H9 (cell line): ENCODE data around the gene ALKBH7. TPM values are rescaled to one million over a fixed set of nuclear protein-coding genes. Genes with fewer than 3 reads are reported as not detected.

Experiments
- DNase-seq: peaks from one replicate; pipeline ENCODE4 v3.0.0-alpha.2; 2017
- H2AFZ ChIP-seq: one replicate; pipeline ENCODE4 v1.6.1; 2013; ENCODE audit warnings: mild to moderate bottlenecking, low read length, control low read depth, moderate library complexity
- H2AK5ac ChIP-seq: 2 replicates; pipeline ENCODE4 v1.6.1; 2013; ENCODE audit warnings: low read length, control low read depth, mixed read lengths; ENCODE audit not compliant: insufficient read length
- H2BK120ac ChIP-seq: one replicate; pipeline ENCODE4 v1.6.1; 2013; ENCODE audit warnings: low read depth, mild to moderate bottlenecking, low read length, control low read depth, inconsistent platforms; ENCODE audit not compliant: poor library complexity, severe bottlenecking
- H2BK12ac ChIP-seq: 2 replicates; pipeline ENCODE4 v1.6.1; 2013; ENCODE audit warnings: low read length, control low read depth, mixed read lengths, low read depth; ENCODE audit not compliant: insufficient read length
- H2BK15ac ChIP-seq: 2 replicates; pipeline ENCODE4 v1.6.1; 2013; ENCODE audit warnings: low read depth, low read length, control low read depth
- H2BK20ac ChIP-seq: one replicate; pipeline ENCODE4 v1.6.1; 2013; ENCODE audit warnings: low read depth, mild to moderate bottlenecking, low read length, control low read depth, inconsistent platforms; ENCODE audit not compliant: poor library complexity, severe bottlenecking
- H2BK5ac ChIP-seq: 2 replicates; pipeline ENCODE4 v1.6.1; 2013; ENCODE audit warnings: low read length, control low read depth, mixed read lengths; ENCODE audit not compliant: insufficient read length
- H3K14ac ChIP-seq: 2 replicates; pipeline ENCODE4 v1.6.1; 2013; ENCODE audit warnings: low read length, control low read depth; ENCODE audit not compliant: insufficient read depth
- H3K18ac ChIP-seq: 2 replicates; pipeline ENCODE4 v1.6.1; 2013; ENCODE audit warnings: low read depth, mild to moderate bottlenecking, mixed read lengths, low read length, control low read depth; ENCODE audit not compliant: insufficient read length
- H3K23ac ChIP-seq: 2 replicates; pipeline ENCODE4 v1.6.1; 2013; ENCODE audit warnings: low read length, control low read depth, mixed read lengths, low read depth; ENCODE audit not compliant: insufficient read length
- H3K23me2 ChIP-seq: 2 replicates; pipeline ENCODE4 v1.6.1; 2013; ENCODE audit warnings: low read depth, mild to moderate bottlenecking, mixed read lengths, low read length, control low read depth; ENCODE audit not compliant: insufficient read length, poor library complexity, severe bottlenecking
- H3K27ac ChIP-seq: 2 replicates; pipeline ENCODE4 v1.5.1; 2013; ENCODE audit warnings: low read length, control low read depth, mixed read lengths, low read depth; ENCODE audit not compliant: insufficient read length
- H3K27me3 ChIP-seq: 2 replicates; pipeline ENCODE4 v1.6.1; 2013; ENCODE audit warnings: low read length, control low read depth, inconsistent platforms; ENCODE audit not compliant: insufficient read depth
- H3K4ac ChIP-seq: 2 replicates; pipeline ENCODE4 v1.6.1; 2013; ENCODE audit warnings: low read depth, mild to moderate bottlenecking, control low read depth, inconsistent platforms, low read length, moderate library complexity
- H3K4me1 ChIP-seq: 2 replicates; pipeline ENCODE4 v1.6.1; 2013; ENCODE audit warnings: low read length, control low read depth, inconsistent platforms; ENCODE audit not compliant: insufficient read depth
- H3K4me2 ChIP-seq: 2 replicates; pipeline ENCODE4 v1.6.1; 2013; ENCODE audit warnings: low read length, control low read depth, mixed read lengths; ENCODE audit not compliant: insufficient read length, insufficient read depth
- H3K56ac ChIP-seq: 2 replicates; pipeline ENCODE4 v1.6.1; 2013; ENCODE audit warnings: low read depth, mild to moderate bottlenecking, mixed read lengths, low read length, control low read depth; ENCODE audit not compliant: insufficient read length
- H3K79me1 ChIP-seq: 2 replicates; pipeline ENCODE4 v1.6.1; 2013; ENCODE audit warnings: low read depth, mild to moderate bottlenecking, moderate library complexity, low read length, control low read depth, inconsistent platforms; ENCODE audit not compliant: insufficient read depth, poor library complexity, severe bottlenecking
- H3K79me2 ChIP-seq: 2 replicates; pipeline ENCODE4 v1.6.1; 2013; ENCODE audit warnings: low read length, control low read depth, inconsistent platforms; ENCODE audit not compliant: insufficient read depth
- H3K9ac ChIP-seq: 2 replicates; pipeline ENCODE4 v1.6.1; 2013; ENCODE audit warnings: low read length, control low read depth, mixed read lengths; ENCODE audit not compliant: insufficient read length; ENCODE audit errors: extremely low read depth
- H3K9me3 ChIP-seq: one replicate; pipeline ENCODE4 v1.6.1; 2013; ENCODE audit warnings: low read depth, low read length, inconsistent platforms; ENCODE audit not compliant: control insufficient read depth
- H3T11ph ChIP-seq: one replicate; pipeline ENCODE4 v1.6.1; 2013; ENCODE audit warnings: mild to moderate bottlenecking, low read length, control low read depth, inconsistent platforms
- H4K20me1 ChIP-seq: one replicate; pipeline ENCODE4 v1.6.1; 2013; ENCODE audit not compliant: control insufficient read depth, insufficient read length, insufficient read depth
- H4K5ac ChIP-seq: 2 replicates; pipeline ENCODE4 v1.6.1; 2013; ENCODE audit warnings: low read depth, mild to moderate bottlenecking, mixed read lengths, low read length, control low read depth; ENCODE audit not compliant: insufficient read length
- H4K8ac ChIP-seq: replicated peaks from 2 replicates; pipeline ENCODE4 v1.6.1; 2013; ENCODE audit warnings: low read length, control low read depth, mixed read lengths, low read depth; ENCODE audit not compliant: insufficient read length
- H4K91ac ChIP-seq: 2 replicates; pipeline ENCODE4 v1.6.1; 2013; ENCODE audit warnings: low read depth, mild to moderate bottlenecking, moderate library complexity, mixed read lengths, low read length, control low read depth; ENCODE audit not compliant: insufficient read length
- H3K27ac Mint-ChIP-seq, 3 experiments: 2 replicates in 2 of 3; 3 replicates in 1 of 3; pipeline ENCODE4 v1.8.0; 2020 to 2021; ENCODE audit warnings: mixed read lengths in 3 of 3, mild to moderate bottlenecking in 1 of 3, moderate library complexity in 1 of 3
- H3K27me3 Mint-ChIP-seq: 2 replicates; pipeline ENCODE4 v1.8.0; 2021; ENCODE audit warnings: low read depth, mild to moderate bottlenecking, moderate library complexity, mixed read lengths
- H3K36me3 Mint-ChIP-seq, 3 experiments: 2 replicates in 2 of 3; 3 replicates in 1 of 3; pipeline ENCODE4 v1.8.0; 2020 to 2021; ENCODE audit warnings: low read depth in 3 of 3, mixed read lengths in 3 of 3; ENCODE audit not compliant: insufficient read depth in 1 of 3
- H3K4me1 Mint-ChIP-seq, 2 experiments: 2 replicates each; pipeline ENCODE4 v1.8.0; 2020; ENCODE audit warnings: mixed read lengths in 2 of 2
- H3K4me3 Mint-ChIP-seq, 2 experiments: 2 replicates in 1 of 2; 3 replicates in 1 of 2; pipeline ENCODE4 v1.8.0; 2020 to 2021; ENCODE audit warnings: mild to moderate bottlenecking in 2 of 2, mixed read lengths in 2 of 2, moderate library complexity in 1 of 2
- H3K9me3 Mint-ChIP-seq, 2 experiments: 2 replicates in 1 of 2; 3 replicates in 1 of 2; pipeline ENCODE4 v1.8.0; 2020; ENCODE audit warnings: mild to moderate bottlenecking in 2 of 2, mixed read lengths in 2 of 2, moderate library complexity in 1 of 2
- WGBS: extraction: QIAGEN DNeasy Blood & Tissue Kit; methylation state at CpG from one replicate; pipeline ENCODE4 v1.1.7; 2013; ENCODE audit warnings: missing lambda C conversion rate, low lambda C conversion rate, mixed read lengths; ENCODE audit not compliant: insufficient read length; ENCODE audit errors: extremely low coverage; 5-methylcytosine and 5-hydroxymethylcytosine counted together
- total RNA-seq: library from RNA; stranded (reverse); gene quantifications from 2 replicates; pipeline ENCODE4 v1.2.1, GENCODE V29; 2021
- TF ChIP-seq, protein P1 (sequence below): fragments of 200-600 bp; sonication (generic); conservative IDR thresholded peaks from 3 replicates; pipeline ENCODE4 v1.8.0; 2021; ENCODE audit warnings: antibody characterized with exemption, mild to moderate bottlenecking

ALKBH7 gene
- total RNA-seq, 1 experiment from 2014 or later = 85.7 TPM

DNA sequence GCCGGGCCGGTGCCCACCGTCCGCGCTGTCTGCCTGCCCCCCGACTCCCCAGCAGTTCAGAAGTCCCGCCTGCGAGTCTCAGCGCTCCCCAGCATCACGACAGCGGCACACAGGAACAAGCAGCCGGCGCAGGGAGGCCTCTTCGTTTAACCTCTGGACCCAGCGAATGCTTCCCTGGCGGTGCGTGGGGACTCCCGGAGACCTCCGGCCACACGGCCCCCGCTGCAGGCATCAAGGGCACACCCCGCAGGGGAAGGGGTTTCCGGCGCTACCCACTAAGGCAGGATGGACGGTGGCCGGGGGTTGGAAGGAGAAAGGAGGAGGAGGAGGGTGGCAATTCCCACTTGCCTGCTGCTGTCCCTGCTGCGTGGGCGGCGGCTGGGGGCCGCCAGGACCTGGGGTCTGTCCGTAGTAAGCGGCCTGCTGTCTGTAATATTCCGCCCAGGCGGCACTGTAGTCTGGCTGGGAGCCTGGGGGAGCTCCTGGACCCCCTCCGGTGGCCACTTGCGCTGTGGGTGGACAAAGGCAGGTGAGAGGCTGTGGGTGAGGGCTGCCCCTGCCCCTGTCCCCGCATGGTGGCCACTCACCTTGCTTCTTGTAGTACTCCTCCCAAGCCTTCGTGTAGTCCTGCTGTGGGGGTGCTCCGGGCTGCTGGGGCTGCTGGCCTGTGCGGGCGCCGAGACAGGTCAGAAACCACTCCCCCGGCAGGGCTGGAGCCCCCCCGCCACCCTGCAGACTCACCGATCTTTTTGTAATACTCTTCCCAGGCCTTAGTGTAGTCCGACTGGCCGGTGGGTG, 42.4 kb downstream of the ALKBH7 start:
- H2BK20ac ChIP-seq = no peak overlapping the region
- H3K9me3 Mint-ChIP-seq = no peaks in the 10 kb centered on the region; a peak in 1 of 5 replicates
- H3K56ac ChIP-seq = no peak overlapping the region
- no peak overlapping the region for H4K5ac ChIP-seq
- peak overlapping the region in 1 of 3 experiments; percentile 95; a peak in 2 of 7 replicates for H3K27ac Mint-ChIP-seq
- H3K27me3 ChIP-seq = no peaks in the 10 kb centered on the region
- H3K4ac ChIP-seq = no peak overlapping the region
- H3K23ac ChIP-seq = no peak overlapping the region
- peaks cover 3% of the 10 kb centered on the region; the same call in 1 of the 2 replicates for H3K79me2 ChIP-seq
- no peak overlapping the region for H3T11ph ChIP-seq
- H3K9ac ChIP-seq = no peak overlapping the region
- H3K4me3 Mint-ChIP-seq = 0 out of 5 replicates have a peak overlapping the region, but pooled peaks of 1 of the 2 experiments have one; percentile 26
- H2AK5ac ChIP-seq = no peak overlapping the region
- peaks cover 30 to 68% (median 68%) of the 10 kb centered on the region in 3 experiments for H3K36me3 Mint-ChIP-seq
- no peak overlapping the region for H2BK120ac ChIP-seq
- H4K91ac ChIP-seq = no peak overlapping the region
- no peak overlapping the region for H4K8ac ChIP-seq
- no peaks in the 10 kb centered on the region for H3K23me2 ChIP-seq
- H2AFZ ChIP-seq = no peak overlapping the region
- WGBS = no CpG with 5 or more reads among the region's 47 CpGs
- no peak overlapping the region for H3K4me2 ChIP-seq
- peaks cover 3% of the 10 kb centered on the region for H3K79me1 ChIP-seq
- no peaks in the 10 kb centered on the region for H3K27me3 Mint-ChIP-seq
- H3K27ac ChIP-seq = no peak overlapping the region
- no peaks in the 10 kb centered on the region for H3K9me3 ChIP-seq
- H3K14ac ChIP-seq = no peak overlapping the region
- no peak overlapping the region for H2BK12ac ChIP-seq
- no peak overlapping the region for H2BK15ac ChIP-seq
- DNase-seq = no peak
- no peak overlapping the region for H3K18ac ChIP-seq
- H4K20me1 ChIP-seq = no peaks in the 10 kb centered on the region
- TF ChIP-seq, protein P1, sequence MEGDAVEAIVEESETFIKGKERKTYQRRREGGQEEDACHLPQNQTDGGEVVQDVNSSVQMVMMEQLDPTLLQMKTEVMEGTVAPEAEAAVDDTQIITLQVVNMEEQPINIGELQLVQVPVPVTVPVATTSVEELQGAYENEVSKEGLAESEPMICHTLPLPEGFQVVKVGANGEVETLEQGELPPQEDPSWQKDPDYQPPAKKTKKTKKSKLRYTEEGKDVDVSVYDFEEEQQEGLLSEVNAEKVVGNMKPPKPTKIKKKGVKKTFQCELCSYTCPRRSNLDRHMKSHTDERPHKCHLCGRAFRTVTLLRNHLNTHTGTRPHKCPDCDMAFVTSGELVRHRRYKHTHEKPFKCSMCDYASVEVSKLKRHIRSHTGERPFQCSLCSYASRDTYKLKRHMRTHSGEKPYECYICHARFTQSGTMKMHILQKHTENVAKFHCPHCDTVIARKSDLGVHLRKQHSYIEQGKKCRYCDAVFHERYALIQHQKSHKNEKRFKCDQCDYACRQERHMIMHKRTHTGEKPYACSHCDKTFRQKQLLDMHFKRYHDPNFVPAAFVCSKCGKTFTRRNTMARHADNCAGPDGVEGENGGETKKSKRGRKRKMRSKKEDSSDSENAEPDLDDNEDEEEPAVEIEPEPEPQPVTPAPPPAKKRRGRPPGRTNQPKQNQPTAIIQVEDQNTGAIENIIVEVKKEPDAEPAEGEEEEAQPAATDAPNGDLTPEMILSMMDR = no peak
- no peak overlapping the region for H2BK5ac ChIP-seq
- H3K4me1 ChIP-seq = no peaks in the 10 kb centered on the region
- H3K4me1 Mint-ChIP-seq = peaks cover 3 to 21% of the 10 kb centered on the region in 2 experiments
